ENCODE data around the gene MISP. TPM values are rescaled to one million over a fixed set of nuclear protein-coding genes. Genes with fewer than 3 reads are reported as not detected.

The MISP gene
- total and polyA plus RNA-seq, 2 experiments from 2014 or later = 43.7 to 50.9 TPM

DNA sequence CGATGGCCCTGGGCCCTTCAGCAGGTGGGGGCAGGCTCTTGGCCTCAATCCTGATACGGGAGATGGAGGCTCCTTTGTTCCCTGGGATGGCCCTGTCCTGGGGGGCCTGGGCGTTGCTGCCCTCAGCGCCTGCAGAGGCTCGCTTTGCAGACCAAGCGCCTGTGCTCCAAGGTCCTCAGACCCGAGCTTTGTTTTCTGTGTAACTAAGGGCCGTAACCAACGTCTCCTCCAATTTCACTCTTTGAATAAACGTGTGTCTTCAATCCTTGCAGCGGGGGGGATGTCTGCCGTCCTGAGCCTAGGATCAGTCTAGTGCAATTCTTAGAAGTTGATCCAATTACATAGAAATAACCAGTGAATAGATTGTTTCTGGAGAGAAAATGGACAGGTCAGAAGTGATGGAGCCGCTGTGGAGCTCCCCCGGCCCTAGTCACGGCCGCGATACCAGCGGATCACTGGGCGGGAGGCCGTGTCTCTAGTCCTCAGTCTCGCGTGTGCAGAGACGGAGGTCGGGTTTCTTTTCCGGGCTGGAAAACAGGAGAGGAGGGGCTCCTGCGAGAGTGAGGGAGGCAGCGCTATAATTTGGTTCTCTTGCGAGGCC is 51.7 kb downstream of the MISP start:
- peak overlapping the region; percentile 98 for H3K4me2 ChIP-seq
- TF ChIP-seq, protein P1, sequence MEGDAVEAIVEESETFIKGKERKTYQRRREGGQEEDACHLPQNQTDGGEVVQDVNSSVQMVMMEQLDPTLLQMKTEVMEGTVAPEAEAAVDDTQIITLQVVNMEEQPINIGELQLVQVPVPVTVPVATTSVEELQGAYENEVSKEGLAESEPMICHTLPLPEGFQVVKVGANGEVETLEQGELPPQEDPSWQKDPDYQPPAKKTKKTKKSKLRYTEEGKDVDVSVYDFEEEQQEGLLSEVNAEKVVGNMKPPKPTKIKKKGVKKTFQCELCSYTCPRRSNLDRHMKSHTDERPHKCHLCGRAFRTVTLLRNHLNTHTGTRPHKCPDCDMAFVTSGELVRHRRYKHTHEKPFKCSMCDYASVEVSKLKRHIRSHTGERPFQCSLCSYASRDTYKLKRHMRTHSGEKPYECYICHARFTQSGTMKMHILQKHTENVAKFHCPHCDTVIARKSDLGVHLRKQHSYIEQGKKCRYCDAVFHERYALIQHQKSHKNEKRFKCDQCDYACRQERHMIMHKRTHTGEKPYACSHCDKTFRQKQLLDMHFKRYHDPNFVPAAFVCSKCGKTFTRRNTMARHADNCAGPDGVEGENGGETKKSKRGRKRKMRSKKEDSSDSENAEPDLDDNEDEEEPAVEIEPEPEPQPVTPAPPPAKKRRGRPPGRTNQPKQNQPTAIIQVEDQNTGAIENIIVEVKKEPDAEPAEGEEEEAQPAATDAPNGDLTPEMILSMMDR (IDR thresholded peaks at IDR 0.05; ENCODE audit: poor library complexity) = no peak
- no peak for TF ChIP-seq EZH2phosphoT487 (IDR thresholded peaks at IDR 0.05; ENCODE audit: low read depth, severe bottlenecking, unreplicated experiment)
- no peak for TF ChIP-seq EZH2 (IDR thresholded peaks at IDR 0.05; ENCODE audit: borderline replicate concordance)
- H3K9me3 ChIP-seq (ENCODE audit: low read depth) = no peaks in the 10 kb centered on the region
- H3K27ac ChIP-seq = peak overlapping the region; percentile 62
- H3K36me3 ChIP-seq (replicated peaks; ENCODE audit: insufficient read depth, low read depth) = no peaks in the 10 kb centered on the region
- no peak for DNase-seq (ENCODE audit: low spot score)
- H3K27me3 ChIP-seq = no peaks in the 10 kb centered on the region
- peaks cover 98% of the 10 kb centered on the region for H4K20me1 ChIP-seq (ENCODE audit: insufficient read depth, poor library complexity, severe bottlenecking)
- no peak overlapping the region for H2AFZ ChIP-seq
- peaks cover 40% of the 10 kb centered on the region for H3K4me1 ChIP-seq (ENCODE audit: insufficient read depth)
- H3K4me3 ChIP-seq = no peak overlapping the region
- WGBS (ENCODE audit: low lambda C conversion rate, missing lambda C conversion rate) = 59% methylated on average over 28 of the region's 28 CpGs
- H3K9me2 ChIP-seq (replicated peaks; ENCODE audit: insufficient read depth) = no peaks in the 10 kb centered on the region
- peaks cover 97% of the 10 kb centered on the region for H3K79me2 ChIP-seq

DNA sequence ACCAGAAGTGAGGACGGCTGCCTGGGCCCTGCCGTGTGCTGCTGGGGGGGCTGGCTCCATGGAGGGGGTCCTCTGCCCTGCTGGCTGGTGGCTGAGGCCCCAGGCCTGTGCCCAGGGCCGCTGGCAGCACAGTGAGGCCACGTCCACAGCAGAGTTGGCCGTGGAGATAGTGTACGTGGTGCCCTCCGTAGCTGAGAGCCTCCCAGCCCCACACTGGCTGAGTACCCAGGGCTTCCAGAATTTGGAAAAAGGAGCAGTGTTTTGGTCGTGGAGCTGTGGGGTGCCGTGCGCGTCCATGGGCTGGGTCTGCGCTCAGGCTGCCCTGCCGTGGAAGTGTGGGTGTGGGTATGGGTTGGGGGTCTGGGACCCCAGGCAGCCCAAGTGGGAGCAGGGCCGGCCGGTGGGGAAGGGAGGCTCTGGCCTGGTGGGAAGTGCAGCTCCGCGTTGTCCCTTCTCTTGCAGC is 52.2 kb downstream of the MISP start:
- H3K4me2 ChIP-seq = peak overlapping the region; percentile 98
- 83% methylated on average over 17 of the region's 17 CpGs for WGBS (ENCODE audit: low lambda C conversion rate, missing lambda C conversion rate)
- H3K27me3 ChIP-seq = no peaks in the 10 kb centered on the region
- no peaks in the 10 kb centered on the region for H3K36me3 ChIP-seq (replicated peaks; ENCODE audit: insufficient read depth, low read depth)
- no peaks in the 10 kb centered on the region for H3K9me3 ChIP-seq (ENCODE audit: low read depth)
- peaks cover 40% of the 10 kb centered on the region for H3K4me1 ChIP-seq (ENCODE audit: insufficient read depth)
- H3K27ac ChIP-seq = peak overlapping the region; percentile 62
- TF ChIP-seq EZH2 (IDR thresholded peaks at IDR 0.05; ENCODE audit: borderline replicate concordance) (no peak), EZH2phosphoT487 (IDR thresholded peaks at IDR 0.05; ENCODE audit: low read depth, severe bottlenecking, unreplicated experiment) (no peak)
- TF ChIP-seq, protein P1 (IDR thresholded peaks at IDR 0.05; ENCODE audit: poor library complexity) = no peak
- no peak overlapping the region for H3K4me3 ChIP-seq
- H3K79me2 ChIP-seq = peaks cover 100% of the 10 kb centered on the region
- peaks cover 100% of the 10 kb centered on the region for H4K20me1 ChIP-seq (ENCODE audit: insufficient read depth, poor library complexity, severe bottlenecking)
- H2AFZ ChIP-seq = no peak overlapping the region
- DNase-seq (ENCODE audit: low spot score) = no peak
- H3K9me2 ChIP-seq (replicated peaks; ENCODE audit: insufficient read depth) = no peaks in the 10 kb centered on the region

DNA sequence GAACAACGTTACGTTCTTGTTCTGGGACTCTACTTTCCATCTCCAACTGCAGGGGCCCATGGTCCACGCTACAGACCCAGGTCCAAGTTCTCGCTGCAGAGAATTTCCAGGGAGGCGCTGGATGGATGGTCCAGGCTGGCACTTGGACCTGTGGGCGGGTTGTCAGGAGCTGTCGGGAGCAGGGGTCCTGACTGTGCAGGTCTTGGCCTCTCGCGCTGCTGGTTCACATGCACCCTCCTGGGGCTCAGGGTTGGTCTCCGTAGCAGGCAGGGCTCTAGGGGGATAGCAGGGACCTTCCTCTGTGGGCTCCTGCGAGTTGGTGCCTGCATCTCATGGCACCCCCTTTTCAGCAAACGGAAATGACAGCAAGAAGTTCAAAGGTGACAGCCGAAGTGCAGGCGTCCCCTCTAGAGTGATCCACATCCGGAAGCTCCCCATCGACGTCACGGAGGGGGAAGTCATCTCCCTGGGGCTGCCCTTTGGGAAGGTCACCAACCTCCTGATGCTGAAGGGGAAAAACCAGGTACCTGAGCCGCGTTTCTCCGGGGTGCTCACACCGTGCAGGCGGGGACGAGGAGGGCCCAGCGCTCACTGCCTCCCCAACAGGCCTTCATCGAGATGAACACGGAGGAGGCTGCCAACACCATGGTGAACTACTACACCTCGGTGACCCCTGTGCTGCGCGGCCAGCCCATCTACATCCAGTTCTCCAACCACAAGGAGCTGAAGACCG is 52.9 kb downstream of the MISP start:
- peak overlapping the region; percentile 62 for H3K27ac ChIP-seq
- TF ChIP-seq EZH2phosphoT487 (IDR thresholded peaks at IDR 0.05; ENCODE audit: low read depth, severe bottlenecking, unreplicated experiment) = no peak
- TF ChIP-seq, protein P1 (IDR thresholded peaks at IDR 0.05; ENCODE audit: poor library complexity) = no peak
- no peak for TF ChIP-seq EZH2 (IDR thresholded peaks at IDR 0.05; ENCODE audit: borderline replicate concordance)
- no peaks in the 10 kb centered on the region for H3K36me3 ChIP-seq (replicated peaks; ENCODE audit: insufficient read depth, low read depth)
- no peaks in the 10 kb centered on the region for H3K27me3 ChIP-seq
- H3K9me3 ChIP-seq (ENCODE audit: low read depth) = no peaks in the 10 kb centered on the region
- H2AFZ ChIP-seq = no peak overlapping the region
- H3K9me2 ChIP-seq (replicated peaks; ENCODE audit: insufficient read depth) = no peaks in the 10 kb centered on the region
- peaks cover 40% of the 10 kb centered on the region for H3K4me1 ChIP-seq (ENCODE audit: insufficient read depth)
- DNase-seq (ENCODE audit: low spot score) = no peak
- H3K79me2 ChIP-seq = peaks cover 100% of the 10 kb centered on the region
- no peak overlapping the region for H3K4me3 ChIP-seq
- peaks cover 100% of the 10 kb centered on the region for H4K20me1 ChIP-seq (ENCODE audit: insufficient read depth, poor library complexity, severe bottlenecking)
- H3K4me2 ChIP-seq = no peak overlapping the region
- 94% methylated on average over 31 of the region's 31 CpGs for WGBS (ENCODE audit: low lambda C conversion rate, missing lambda C conversion rate)

Measured in hepatocyte (in vitro differentiated cells).